Measurements from ENCODE around the gene SLX4IP. TPM values are rescaled to one million over a fixed set of nuclear protein-coding genes. Genes with fewer than 3 reads are reported as not detected.
A peak's percentile ranks its signal among the peaks of the same experiment; 100 is the strongest.

SLX4IP gene
- total RNA-seq, 1 donor from 2014 or later: 6.8 TPM

- peaks cover 18% of the 10 kb centered on the region for H3K4me1 Mint-ChIP-seq (ENCODE audit: unreplicated experiment)
- no peaks in the 10 kb centered on the region for H3K27me3 Mint-ChIP-seq (ENCODE audit: unreplicated experiment)
- H3K36me3 Mint-ChIP-seq (ENCODE audit: low read depth, unreplicated experiment): no peaks in the 10 kb centered on the region
- no peak for TF ChIP-seq CTCF (IDR thresholded peaks at IDR 0.05; ENCODE audit: unreplicated experiment)
- no peak overlapping the region for H3K27ac Mint-ChIP-seq (ENCODE audit: unreplicated experiment)
- no peaks in the 10 kb centered on the region for H3K9me3 Mint-ChIP-seq (ENCODE audit: unreplicated experiment)
- no peak for DNase-seq (ENCODE audit: low spot score)
- no peak overlapping the region for H3K4me3 Mint-ChIP-seq (ENCODE audit: unreplicated experiment)
Observed at GRCh38 chr20:10481676-10482075, 46.6 kb downstream of the SLX4IP start.

GRCh38 chr20:10483691-10484090 is 48.6 kb downstream of the SLX4IP start:
- Mint-ChIP-seq H3K36me3 (ENCODE audit: low read depth, unreplicated experiment) (no peaks in the 10 kb centered on the region), H3K27ac (ENCODE audit: unreplicated experiment) (peak overlapping the region; percentile 21), H3K4me1 (ENCODE audit: unreplicated experiment) (peaks cover 28% of the 10 kb centered on the region), H3K4me3 (ENCODE audit: unreplicated experiment) (no peak overlapping the region), H3K9me3 (ENCODE audit: unreplicated experiment) (no peaks in the 10 kb centered on the region), H3K27me3 (ENCODE audit: unreplicated experiment) (no peaks in the 10 kb centered on the region)
- DNase-seq (ENCODE audit: low spot score): no peak
- TF ChIP-seq CTCF (IDR thresholded peaks at IDR 0.05; ENCODE audit: unreplicated experiment): no peak

DNA sequence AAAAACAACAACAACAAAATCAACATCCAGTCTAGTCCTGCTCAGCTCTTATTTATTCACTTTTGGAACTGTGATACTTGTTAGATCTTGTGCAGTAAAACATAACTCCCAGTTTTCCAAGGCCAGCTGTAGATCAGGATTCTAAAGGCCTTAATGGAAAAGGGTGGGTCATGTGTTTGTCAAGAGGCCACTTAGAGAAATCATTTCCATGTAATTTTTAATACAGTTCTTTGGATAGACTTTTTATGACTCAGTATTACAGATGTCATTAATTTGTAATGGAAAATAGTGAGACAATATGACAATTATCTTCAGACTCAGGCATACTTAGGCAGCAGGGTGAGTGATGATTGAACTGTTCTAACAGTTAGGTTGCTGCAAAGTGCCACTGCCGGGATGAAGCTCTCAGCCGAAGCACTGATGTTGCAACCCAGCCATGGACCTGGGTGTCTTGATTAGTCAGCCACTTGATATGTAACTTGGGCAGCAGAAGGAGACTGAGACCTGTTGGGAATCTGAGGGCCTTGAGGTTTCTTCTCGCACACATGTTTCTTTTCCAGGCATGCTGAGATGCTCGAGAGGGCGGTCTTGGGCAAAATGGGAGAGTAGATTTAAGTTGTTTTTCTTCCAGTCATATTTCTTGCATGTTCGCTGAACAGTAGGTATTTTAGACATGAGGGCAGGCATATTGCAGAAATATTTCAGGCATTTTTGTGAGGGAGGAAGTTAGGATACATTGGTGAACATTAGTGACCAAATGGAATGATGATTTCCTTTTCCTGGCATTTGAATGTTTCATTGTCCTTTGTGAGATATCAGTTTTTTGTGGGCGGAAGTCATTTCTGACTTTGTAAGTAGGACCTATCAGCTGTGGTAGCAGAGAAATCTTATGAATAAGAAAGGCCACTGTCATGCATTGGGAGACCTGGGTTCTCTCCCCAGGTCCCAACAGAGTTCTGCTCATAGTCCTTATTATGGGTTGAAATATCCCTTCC is 52.3 kb downstream of the SLX4IP start:
- no peaks in the 10 kb centered on the region for H3K27me3 Mint-ChIP-seq (ENCODE audit: unreplicated experiment)
- no peaks in the 10 kb centered on the region for H3K36me3 Mint-ChIP-seq (ENCODE audit: low read depth, unreplicated experiment)
- no peaks in the 10 kb centered on the region for H3K9me3 Mint-ChIP-seq (ENCODE audit: unreplicated experiment)
- H3K4me3 Mint-ChIP-seq (ENCODE audit: unreplicated experiment): no peak overlapping the region
- H3K4me1 Mint-ChIP-seq (ENCODE audit: unreplicated experiment): peaks cover 41% of the 10 kb centered on the region
- DNase-seq (ENCODE audit: low spot score): no peak
- H3K27ac Mint-ChIP-seq (ENCODE audit: unreplicated experiment): no peak overlapping the region
- no peak for TF ChIP-seq CTCF (IDR thresholded peaks at IDR 0.05; ENCODE audit: unreplicated experiment)

DNA sequence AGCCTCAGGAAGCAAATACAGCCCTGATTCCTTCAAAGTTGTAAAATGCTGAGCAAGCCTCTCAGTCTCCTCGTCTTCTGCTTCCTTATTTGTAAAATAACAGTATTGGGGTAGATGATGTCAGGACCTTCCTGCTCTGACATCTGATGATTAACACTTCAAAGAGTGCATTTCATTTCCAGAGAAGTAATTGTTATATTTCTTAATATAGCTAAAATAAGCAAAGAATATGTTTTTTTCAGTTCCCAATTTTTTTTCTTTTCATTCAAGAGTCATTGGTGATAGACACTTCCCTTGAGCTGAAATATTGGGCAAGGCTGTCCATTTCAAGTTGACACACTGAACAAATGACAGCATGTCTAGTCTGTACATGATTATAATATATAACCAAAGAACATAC is 53.4 kb downstream of the SLX4IP start:
- no peak for TF ChIP-seq CTCF (IDR thresholded peaks at IDR 0.05; ENCODE audit: unreplicated experiment)
- Mint-ChIP-seq H3K36me3 (ENCODE audit: low read depth, unreplicated experiment) (no peaks in the 10 kb centered on the region), H3K27ac (ENCODE audit: unreplicated experiment) (no peak overlapping the region), H3K4me3 (ENCODE audit: unreplicated experiment) (no peak overlapping the region), H3K27me3 (ENCODE audit: unreplicated experiment) (no peaks in the 10 kb centered on the region), H3K9me3 (ENCODE audit: unreplicated experiment) (no peaks in the 10 kb centered on the region), H3K4me1 (ENCODE audit: unreplicated experiment) (peaks cover 39% of the 10 kb centered on the region)
- no peak for DNase-seq (ENCODE audit: low spot score)

DNA sequence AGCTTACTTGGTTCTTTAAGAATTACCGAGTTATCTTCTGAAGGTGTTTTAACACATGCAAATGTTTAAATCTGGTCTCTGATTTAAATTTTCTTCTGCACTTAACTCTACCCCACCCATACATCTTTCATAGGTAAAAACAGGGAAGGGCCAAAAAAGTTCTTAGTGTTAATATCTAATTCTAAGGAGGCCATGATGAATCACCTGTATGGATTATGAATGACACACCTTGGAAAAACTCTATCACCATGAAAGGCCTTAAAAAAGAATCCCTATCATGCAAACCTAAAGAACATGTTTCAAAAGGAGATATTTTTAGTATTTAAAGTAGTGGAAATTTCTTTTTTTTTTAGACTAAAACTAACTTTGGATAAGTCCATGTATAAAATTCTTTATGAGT is 54.7 kb downstream of the SLX4IP start:
- DNase-seq (ENCODE audit: low spot score): no peak
- no peaks in the 10 kb centered on the region for H3K27me3 Mint-ChIP-seq (ENCODE audit: unreplicated experiment)
- TF ChIP-seq CTCF (IDR thresholded peaks at IDR 0.05; ENCODE audit: unreplicated experiment): no peak
- H3K4me1 Mint-ChIP-seq (ENCODE audit: unreplicated experiment): peaks cover 33% of the 10 kb centered on the region
- no peak overlapping the region for H3K27ac Mint-ChIP-seq (ENCODE audit: unreplicated experiment)
- H3K9me3 Mint-ChIP-seq (ENCODE audit: unreplicated experiment): no peaks in the 10 kb centered on the region
- H3K4me3 Mint-ChIP-seq (ENCODE audit: unreplicated experiment): no peak overlapping the region
- H3K36me3 Mint-ChIP-seq (ENCODE audit: low read depth, unreplicated experiment): no peaks in the 10 kb centered on the region

Data from endothelial cell (in vitro differentiated cells).